A204.1 (cell line): ENCODE measurements around the gene ITGAL.

Experiments used
- FAIRE-seq: peaks from 2 replicates; lab custom pipeline; 2012; peaks lifted over from hg19 to GRCh38; lab: Jason Lieb, UNC

Gene ITGAL

DNA sequence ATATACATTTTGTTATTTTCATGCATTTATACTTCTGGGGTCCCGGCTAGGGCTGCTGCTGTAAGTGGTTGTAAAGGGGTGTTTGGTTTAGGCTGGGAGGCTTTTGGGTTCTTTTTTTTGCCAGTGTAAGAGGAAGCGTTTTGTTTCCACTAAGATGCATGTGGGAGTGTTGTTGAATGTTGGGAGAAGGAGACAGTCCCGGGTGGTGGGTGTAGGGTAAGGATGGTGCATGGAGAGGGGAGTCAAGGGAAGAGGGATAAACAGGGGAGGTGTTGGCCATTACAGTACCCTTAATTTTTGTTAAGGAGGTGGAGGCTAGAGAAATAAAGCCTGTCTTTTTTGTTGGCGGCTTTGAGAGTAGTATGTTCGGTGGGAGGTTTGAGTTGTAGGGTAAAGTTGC, 70.5 kb downstream of the ITGAL start:
- no peak for FAIRE-seq

DNA sequence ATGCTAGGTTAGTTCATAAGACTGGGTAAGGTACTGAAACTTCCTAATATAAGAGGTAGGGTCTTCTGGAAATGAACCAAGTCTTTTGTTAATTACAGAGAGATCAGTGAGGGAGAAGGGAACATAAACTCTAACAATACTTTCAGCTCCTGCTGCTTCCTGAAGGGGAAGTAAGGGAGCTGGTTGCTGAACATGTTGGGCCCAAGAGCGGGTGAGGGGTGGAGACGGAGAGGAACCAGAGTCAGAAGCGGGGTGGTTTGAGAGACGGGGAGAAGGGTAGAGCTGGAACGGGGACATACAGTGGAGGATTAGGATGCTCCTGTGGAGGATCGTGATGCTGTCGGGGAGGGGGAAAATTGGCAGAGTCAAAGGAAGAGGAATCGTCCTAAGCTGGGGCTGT, 73.6 kb downstream of the ITGAL start:
- FAIRE-seq, result no peak

DNA sequence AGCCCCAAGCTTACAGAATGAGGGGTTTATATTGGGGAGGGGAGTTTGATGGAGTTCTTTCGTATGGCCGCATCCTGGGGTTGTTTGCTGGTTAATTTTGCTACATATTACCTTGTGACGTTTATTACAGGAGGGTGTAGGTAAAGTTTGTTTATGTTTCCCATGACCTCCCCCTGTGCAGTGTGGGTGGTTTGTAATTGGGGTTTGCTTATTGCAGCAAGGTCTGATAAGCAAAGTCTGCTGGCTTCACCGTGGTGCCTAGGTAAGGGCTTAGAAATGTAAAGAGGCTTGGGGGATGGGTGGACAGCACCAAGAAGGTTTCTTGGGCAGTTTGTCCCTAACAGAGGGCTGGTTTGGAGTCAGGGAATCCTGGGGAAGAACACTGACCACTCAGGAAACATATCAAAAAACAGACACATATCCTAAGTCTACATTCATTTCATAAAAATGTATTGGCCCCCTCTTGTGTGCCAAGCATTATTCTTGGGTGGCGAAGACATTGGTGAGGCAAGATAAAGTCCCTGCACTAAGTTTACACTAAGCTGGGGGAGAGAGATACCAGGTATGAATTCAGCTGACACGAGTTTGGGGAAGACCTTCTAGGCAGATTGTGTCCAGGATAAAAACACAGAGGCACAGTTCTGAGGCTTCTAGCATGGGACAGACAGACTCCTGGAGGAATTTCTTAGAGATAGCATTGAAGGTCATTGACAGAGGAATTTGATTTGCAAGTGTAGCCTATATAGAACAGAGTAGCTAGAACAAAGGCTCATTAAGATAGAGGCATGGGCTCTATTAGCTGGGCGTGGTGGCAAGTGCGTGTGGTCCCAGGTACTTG, 76.1 kb downstream of the ITGAL start:
- no peak for FAIRE-seq

DNA sequence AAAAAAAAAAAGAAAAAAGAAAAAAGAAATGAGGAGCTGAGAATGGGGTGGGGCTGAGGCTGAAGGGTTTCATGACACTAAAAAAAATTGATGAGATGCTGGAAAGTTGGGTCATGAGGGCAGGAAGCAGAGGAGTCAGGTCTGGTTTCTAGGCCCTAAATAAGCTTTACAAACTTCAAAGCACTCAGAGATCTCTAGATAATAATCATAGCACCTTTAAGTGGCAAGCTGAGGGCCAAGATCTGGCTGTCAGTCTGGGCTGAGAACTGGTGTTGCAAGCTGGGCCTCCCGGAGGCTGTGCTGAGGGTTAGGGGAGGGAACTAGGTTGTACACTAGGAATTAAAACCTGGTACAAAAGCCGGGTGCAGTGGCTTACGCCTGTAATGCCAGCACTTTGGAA, 79.2 kb downstream of the ITGAL start:
- FAIRE-seq, result no peak

DNA sequence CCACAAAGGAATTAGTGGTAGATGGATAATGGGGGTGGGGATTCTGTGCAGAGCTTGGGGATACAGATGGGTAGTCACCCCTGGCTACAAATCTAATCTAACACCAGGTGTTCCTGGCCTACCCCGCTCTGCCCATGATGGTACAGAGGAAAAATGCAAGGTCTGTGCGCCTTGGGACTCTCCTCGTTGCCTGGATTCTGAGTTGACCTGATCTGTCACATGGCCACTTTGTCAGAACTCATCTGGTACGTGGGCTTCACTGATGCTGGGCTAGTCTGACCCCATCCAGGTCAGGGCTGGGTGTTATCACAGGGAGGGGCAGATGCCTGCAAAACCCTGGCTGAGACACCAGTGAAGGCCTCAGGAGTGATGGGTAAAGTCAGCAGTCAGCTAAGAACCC, 80.4 kb downstream of the ITGAL start:
- no peak for FAIRE-seq

DNA sequence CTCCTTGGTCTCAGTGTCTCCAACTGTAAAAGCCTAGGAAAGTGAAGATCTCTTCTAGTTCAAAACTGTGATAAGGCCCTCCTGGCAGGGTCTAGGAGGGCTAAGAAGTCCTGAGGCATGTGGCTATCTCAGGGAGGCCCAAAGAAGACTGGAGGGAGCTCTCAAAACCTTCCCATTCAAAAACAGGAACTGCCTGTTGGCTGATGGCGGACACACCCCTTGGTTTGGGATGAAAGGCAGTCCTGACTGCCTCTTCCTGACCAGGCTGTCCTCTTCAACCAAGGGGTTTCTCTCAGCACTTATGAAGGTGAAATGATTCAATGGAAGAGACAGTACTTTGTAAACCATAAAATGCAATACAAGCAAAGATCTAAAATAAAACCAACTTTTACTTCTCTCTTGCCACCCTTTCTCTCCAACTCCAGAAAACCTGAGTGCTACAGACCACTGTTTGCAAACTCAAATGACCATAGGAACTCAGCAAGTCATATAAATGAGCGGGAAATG, 80.9 kb downstream of the ITGAL start:
- FAIRE-seq, result no peak

DNA sequence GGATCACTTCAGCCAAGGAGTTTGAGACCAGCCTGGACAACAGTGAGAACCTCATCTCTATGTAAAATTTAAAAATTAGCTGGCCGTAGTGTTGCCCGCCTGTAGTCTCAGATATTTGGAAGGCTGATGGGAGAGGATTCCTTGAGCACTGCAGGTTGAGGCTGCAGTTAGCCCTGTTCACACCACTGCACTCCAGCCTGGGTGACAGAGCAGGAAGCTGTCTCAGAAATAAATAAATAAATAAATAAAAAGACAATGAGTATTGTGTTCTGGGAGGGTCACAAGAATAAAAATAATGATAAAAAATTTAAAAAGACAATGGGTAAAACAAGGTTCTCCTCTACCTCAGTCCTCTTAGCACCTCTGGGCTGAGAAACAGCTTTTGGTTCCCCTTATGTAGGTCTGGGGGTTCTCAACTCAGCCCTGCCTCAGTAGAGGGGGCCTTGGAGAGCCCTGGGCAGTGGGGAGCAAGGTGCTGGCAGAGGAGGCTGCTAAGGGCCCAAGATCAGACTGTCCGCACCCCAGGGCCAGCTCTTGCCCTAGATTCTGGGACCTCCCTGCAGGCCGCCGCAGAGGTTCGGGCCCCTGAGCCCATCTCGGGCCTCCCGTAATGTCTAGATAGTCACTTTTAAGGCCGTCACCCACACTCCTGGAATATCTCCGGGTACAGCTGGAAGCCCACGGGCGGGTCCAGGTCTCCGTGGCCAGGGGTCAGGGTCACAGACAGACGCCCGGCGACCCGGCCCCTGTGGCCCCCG, 82.2 kb downstream of the ITGAL start:
- FAIRE-seq, result no peak

DNA sequence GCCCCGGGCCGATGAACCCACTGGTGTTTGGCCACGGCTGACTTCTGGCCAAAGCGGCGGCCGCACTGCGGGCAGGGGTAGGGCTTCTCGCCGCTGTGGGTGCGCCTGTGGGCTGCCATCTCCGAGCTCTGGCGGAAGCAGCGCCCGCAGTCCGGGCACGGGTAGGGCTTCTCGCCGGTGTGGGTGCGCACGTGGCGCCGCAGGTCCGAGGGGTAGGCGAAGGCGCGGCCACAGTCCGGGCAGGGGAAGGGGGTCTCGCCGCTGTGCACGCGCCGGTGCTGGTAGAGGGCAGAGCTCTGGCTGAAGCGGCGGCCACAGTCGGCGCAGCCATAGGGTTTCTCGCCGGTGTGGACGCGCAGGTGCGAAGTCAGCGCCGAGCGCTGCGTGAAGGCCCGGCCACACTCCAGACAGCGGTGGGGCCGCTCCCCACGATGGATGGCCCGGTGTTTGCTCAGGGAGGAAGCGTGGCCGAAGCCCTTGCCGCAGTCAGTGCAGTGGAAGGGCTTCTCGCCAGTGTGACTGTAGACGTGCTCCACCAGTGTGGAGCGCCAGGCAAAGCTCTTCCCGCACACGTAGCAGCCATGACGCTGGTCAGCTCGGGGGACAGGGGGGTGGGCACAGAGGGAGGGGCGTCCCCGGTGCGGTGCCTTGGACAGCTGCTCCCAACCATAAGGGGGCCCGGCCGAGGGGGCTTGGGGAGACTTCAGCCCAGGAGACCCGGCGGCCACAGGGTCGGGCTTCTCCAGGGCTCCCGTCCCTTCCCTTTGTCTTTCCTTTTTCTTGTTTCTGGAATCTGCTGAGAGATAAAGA, 83.0 kb downstream of the ITGAL start:
- FAIRE-seq, result no peak

DNA sequence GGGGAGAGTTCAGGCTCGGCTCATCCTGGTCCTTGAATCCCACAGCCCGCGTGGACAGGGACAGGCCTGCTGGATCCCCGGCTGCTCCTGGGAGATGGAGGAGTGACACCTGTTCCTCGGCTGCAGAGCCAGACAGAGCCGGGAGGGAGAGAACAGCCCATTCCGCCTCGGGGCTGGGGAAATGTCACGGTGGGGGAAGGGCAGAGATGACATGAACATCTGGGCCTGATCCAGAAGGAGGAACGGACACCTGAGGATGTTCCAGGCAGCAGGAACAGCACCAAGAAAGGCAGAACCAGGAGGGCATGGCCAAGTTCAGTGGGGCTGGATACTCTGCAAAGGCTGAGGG, 83.6 kb downstream of the ITGAL start:
- FAIRE-seq, result no peak

DNA sequence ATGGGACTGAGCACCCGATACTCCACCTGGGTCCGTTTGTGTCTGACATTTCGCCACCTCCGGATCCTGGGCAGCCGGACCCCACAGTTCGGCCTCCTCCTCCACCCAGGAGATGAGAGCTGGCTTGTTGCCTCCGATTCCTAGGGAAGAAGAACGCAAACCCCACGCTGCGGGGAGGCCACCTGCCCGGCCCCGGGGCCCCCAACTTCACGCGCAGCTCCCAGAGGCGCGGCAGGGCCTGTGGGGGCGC, 85.1 kb downstream of the ITGAL start:
- no peak for FAIRE-seq

DNA sequence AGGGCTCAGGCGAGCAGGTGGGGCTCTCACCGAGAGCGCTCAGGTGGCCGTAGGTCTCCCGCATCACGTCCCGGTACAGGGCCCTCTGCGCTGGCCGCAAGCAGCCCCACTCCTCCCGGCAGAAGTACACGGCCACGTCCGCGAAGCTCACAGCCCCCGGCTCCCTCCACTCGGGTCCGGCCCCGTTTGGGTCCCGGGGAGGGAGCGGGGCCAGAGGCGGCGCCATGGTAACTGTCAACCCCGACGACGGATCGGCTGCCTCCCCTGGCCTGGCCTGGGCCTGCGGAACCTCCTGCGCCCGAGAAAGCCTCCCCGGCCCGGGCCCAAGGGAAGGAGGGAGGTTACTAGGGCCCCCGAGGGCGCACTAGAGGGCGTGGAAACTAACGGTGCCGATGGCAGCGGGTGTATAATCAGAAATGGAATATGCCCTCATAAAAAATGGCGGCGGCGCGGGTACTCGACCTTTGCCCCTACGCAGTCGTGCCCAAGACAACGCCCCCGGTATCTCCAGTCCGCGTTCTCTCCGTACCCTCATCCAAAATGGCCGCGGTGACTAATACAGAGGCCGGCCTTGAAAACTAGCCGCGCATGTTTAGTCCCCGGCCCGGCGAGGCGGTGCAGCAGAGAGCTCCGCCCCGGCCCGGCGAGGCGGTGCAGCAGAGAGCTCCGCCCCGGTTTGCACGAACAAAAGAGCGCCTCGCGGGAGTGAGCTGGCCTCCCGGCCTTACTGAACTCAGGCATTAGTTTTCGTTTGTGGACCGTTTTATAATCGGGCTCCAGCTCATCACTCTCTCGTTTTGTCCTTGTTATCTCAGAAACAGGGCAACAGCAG, 85.6 kb downstream of the ITGAL start, which contains the start of gene ZNF764:
Gene ZNF764, minus strand, starts transcription at position 418 of the 832 bp plus-strand sequence. Its CDS starts 192 bp downstream, at position 226.
- peak; percentile 98 for FAIRE-seq

DNA sequence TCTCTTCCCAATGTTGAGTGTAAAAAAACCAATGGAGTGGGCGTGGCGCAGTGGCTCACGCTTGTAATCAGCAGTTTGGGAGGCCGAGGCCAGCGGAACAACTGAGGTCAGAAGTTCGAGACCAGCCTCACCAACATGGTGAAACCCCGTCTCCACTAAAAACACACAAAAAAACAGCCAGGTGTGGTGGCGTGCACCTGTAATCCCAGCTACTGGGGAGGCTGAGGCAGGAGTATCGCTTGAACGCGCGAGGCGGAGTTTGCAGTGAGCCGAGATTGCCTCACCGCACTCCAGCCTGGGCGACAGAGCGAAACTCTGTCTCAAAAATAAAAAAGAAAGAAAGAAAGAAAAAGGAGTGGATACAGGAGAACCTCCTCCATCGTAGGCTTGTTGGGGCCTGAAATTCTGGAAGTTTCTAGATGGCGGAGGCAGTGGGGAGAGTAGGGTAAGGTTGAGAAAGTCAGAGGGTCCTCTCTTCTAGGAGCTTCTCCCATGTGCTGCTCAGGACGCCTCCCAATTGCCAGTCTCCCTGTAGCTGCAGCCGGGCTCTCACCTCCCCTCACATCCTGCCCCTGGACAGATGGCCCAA, 86.3 kb downstream of the ITGAL start:
- FAIRE-seq, result no peak

DNA sequence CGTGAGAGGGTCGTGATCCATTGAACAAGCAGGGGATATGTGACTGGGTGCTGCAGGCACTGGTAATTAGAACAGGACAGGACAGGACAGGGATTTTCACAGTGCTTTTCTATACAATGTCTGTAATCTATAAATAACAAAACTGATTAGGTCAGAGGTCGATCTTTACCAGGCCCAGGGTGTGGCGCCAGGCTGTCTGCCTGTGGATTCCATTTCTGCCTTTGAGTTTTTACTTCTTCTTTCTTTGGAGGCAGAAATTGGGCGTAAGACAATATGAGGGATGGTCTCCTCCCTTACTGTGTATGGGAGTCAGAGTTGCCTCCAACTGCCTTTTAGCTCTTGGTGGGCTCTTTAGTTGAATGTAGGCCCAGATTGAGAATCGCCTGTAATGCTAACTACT, 87.1 kb downstream of the ITGAL start:
- FAIRE-seq, result no peak

DNA sequence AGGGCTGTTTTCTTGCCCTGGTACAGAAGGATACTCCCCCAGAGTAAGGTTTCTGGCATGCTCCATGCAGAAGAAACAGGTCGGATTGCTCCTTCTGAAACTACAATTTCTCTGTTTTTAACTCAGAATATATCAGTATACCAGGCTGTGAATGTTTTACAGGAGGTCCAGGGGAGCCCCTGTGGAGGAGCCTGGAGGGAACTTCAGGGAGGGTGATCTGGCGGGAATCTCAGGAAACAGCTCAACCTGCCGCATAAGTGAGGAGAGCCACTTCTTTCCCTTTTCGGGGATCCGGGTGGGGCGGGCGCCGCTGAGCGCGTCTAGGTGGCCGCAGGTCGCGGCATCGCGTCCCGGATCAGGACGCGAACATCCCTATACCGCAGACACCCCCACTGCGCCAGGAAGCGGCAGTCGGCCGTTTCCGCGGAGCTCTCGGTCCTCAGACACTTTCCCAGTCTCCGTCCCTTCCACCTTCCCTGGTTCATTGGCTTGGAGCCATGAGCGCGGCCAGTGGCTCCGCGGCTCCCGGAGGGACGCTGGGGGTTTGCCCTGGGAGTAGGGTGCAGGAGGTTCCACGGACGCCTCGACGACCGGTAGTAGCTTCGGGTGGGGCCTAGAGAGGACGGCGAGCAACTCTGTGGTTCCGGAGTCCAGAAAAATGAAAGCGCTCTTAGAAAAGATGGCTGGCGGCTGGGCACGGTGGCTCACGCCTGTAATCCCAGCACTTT, 88.7 kb downstream of the ITGAL start:
- FAIRE-seq, result no peak

DNA sequence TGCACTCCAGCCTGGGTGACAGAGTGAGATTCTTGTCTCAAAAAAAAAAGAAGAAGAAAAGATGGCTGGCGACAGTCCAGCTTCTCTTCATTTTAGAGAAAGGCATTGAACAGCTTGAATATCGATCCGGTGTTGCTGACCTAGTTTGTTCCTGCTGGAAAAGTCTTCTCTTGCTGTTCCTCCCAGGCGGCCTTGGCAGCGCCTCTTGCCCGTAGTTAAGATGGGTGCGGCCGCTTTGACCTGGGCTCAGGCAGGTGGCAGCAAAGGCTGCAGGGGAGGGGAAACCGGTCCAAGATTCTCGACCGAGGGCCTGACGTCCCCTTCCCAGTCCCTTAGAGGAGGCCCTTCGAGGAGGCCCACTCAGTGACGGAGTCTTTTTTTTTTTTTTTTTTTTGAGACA, 89.5 kb downstream of the ITGAL start:
- FAIRE-seq, result no peak

DNA sequence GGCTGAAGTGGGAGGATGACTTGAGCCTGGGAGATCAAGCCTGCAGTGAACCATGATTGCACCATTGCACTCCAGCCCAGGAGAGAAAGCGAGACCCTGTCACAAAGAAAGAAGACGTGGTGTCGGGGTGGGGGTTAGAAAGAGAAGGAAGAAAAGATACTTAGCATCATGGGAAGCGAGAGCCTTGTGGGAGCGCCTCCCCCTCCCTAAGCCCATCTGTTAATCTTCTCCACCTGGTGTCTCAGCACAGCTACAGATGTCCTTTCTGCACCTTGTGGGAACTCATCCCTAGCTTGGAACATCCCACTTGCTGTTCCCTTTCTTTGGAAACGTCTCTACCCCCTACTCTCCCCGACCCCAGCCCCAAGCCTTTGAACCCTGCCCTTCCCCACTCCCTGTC, 93.0 kb downstream of the ITGAL start:
- FAIRE-seq, result no peak

DNA sequence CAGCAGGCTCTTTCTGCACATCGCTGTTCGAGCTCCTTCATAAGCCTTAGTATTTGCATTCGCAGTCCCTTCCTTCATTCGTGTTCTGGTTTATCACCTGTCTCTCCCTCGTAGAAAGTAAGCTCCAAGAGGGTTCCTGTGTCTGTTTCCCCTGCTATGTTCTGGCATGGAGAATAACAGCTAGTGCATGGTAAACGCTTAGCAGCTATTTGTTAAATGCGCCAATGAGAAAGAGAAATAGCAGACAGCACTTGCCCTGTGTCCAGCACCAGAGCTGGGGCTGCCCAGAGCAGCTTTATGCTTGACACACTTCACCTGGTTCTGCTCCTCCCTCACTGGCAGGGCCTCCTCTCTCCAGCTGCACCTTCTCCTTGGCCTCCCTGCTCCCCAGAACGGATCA, 93.4 kb downstream of the ITGAL start:
- FAIRE-seq, result no peak

DNA sequence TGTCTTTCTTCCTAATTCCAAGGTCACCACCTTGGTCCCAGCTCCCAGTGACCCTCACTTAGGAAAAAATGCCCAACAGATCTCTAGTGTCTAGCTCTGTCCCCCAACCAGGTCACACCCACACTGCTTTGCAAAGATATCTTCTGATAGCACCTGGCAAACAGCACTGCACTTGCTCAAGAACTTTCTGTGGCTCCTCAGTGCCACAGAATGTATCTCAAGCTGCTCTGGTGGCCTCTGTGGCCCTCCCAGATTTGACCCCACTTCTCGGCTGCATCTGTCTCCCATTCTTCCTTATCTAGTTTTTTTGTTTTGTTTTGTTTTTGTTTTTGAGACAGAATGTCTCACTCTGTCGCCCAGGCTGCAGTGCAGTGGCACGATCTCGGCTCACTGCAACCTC, 94.0 kb downstream of the ITGAL start:
- no peak for FAIRE-seq

DNA sequence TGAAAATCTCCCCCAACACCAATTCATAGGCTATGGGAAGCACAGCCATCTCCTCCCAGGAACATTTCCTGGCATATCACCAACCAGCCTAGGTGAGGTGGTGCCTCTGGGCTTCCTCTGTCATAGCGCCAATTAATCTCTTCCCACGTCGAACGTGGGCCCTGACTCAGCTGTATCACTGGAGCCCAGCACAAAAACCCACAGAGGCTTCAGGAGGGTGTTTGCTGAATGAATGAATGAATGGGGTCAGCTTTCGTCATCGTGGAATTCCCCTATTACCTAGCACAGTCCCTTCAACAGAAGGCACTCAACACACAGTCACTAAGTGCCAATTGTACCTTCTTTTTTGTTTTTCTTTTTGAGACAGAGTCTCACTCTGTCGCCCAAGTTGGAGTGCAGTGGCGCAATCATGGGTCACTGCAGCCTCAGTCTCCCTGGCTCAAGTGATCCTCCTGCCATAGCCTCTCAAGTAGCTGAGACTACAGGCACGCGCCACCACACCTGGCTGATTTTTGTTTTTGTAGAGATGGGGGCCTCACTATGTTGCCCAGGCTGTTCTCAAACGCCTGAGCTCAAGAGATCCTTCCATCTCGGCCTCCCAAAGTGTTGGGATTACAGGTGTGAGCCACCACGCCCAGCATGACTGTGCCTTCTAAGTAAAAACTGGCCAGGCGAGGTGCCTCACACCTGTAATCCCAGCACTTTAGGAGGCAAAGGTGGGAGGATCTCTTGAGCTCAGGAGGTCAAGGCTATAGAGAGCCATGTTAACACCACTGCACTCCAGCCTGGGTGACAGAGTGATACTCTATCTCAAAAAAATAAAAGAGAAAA, 94.8 kb downstream of the ITGAL start:
- no peak for FAIRE-seq

DNA sequence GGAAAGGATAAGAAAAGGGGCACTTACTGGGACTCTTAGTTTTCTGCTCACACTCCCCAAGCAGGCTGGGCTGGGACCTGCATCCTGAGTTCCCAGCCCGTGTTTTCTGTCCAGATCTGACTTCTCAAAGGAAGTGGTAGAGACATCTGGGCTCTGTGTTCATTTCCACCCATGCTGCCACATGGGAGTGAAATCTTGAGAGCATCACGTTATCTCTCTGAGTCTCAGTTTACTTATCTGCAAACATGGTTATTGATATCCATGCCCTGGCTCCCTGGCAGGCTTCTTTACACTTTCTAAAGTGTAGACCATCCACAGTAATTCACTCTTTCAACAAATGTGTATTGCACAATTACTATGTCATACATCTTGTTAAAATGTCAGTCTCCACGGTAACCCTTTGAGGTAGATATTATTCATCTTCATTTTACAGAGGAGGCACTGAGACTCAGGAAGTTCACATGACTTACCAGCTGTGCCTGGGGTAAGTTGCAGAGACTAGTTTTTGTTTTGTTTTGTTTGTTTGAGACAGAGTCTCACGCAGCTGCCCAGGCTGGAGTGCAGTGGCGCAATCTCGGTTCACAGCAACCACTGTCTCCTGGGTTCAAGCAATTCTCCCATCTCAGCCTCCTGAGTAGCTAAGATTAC, 95.6 kb downstream of the ITGAL start:
- no peak for FAIRE-seq
